GM10248 (cell line): ENCODE data around the gene VWCE.

Source experiments
- CTCF ChIA-PET: fragments of 300-600 bp; sonication (Branson Sonifier 250); formaldehyde crosslinking; extraction: SDS; loops from one replicate; lab custom pipeline; 2021; ENCODE audit warnings: antibody characterized with exemption; lab: Yijun Ruan, JAX
- POLR2A ChIA-PET: fragments of 350-650 bp; sonication (Branson Sonifier 250); formaldehyde crosslinking; extraction: SDS; loops from one replicate; lab custom pipeline; 2020; ENCODE audit warnings: antibody characterized with exemption; lab: Yijun Ruan, JAX
- DNase-seq: peaks from one replicate; pipeline ENCODE4 v3.0.0; 2012; ENCODE audit errors: extremely low spot score
- CTCF ChIP-seq: IDR thresholded peaks from 2 replicates; pipeline ENCODE4 v1.5.1; 2012; ENCODE audit warnings: mild to moderate bottlenecking, low read depth; ENCODE audit errors: extremely low read depth, missing control alignments, control extremely low read depth

The VWCE gene

GRCh38 chr11:61309739-61310138, 14.6 kb upstream of the VWCE start:
- CTCF ChIA-PET = interaction anchor here (1.0 to 5.3 kb wide), 6 partner anchors 9 to 116 kb away, joined by 3 to 23 read pairs (median 4); no protein-coding TSS in a partner anchor
- POLR2A ChIA-PET = interaction anchor here (1.3 kb wide), 1 partner anchor 12 kb away, joined by 10 read pairs; no protein-coding TSS in a partner anchor

GRCh38 chr11:61309141-61309540, 14.0 kb upstream of the VWCE start:
- ChIA-PET CTCF (interaction anchor here (1.0 to 5.3 kb wide), 5 partner anchors 10 to 117 kb away, joined by 3 to 23 read pairs (median 5); no protein-coding TSS in a partner anchor), POLR2A (no interaction called here)
- TF ChIP-seq CTCF = no peak
- no peak for DNase-seq

More at GRCh38 chr11:61309739-61310138, 14.6 kb upstream of the VWCE start:
- no peak for DNase-seq
- no peak for TF ChIP-seq CTCF

- DNase-seq = no peak
- no peak for TF ChIP-seq CTCF
- POLR2A ChIA-PET = no interaction called here
- CTCF ChIA-PET = interaction anchor here (1.0 to 2.5 kb wide), 4 partner anchors 9 to 78 kb away, joined by 3 to 10 read pairs (median 4); no protein-coding TSS in a partner anchor
Observed at GRCh38 chr11:61307354-61307753, 12.2 kb upstream of the VWCE start.

- CTCF ChIA-PET = interaction anchor here (2.5 kb wide), 1 partner anchor 16 kb away, joined by 10 read pairs; no protein-coding TSS in a partner anchor
- POLR2A ChIA-PET = interaction anchor here (0.6 kb wide), 1 partner anchor 145 kb away, joined by 5 read pairs; no protein-coding TSS in a partner anchor
- DNase-seq = no peak
- TF ChIP-seq CTCF = no peak
Observed at GRCh38 chr11:61306221-61306620, 11.1 kb upstream of the VWCE start.

GRCh38 chr11:61305417-61305816, 10.3 kb upstream of the VWCE start:
- TF ChIP-seq CTCF = no peak
- ChIA-PET POLR2A (no interaction called here), CTCF (no interaction called here)
- DNase-seq = no peak

DNA sequence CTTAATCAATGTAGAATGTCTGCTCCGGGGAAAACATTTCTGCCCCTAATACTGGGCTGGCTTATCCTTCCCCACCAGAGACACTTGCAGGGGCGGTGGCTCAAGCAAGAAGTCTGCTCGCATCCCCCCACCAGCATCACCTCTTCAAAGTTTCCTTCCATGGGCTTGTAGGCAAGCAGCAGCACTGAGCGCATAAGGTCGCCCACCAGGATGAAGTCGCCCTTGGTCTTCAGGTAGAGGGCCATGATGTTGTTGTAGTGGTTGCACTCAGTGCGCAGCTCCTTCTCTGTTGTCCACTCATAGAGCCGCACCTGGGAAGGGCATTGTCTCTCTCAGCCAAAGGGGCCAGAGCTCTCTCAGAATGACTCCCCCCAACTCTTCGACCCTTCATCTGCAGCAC, 8.6 kb upstream of the VWCE start:
- no peak for TF ChIP-seq CTCF
- DNase-seq = no peak
- ChIA-PET POLR2A (no interaction called here), CTCF (interaction anchor here (1.0 to 1.4 kb wide), 3 partner anchors 9 to 81 kb away, joined by 4 to 6 read pairs (median 4); no protein-coding TSS in a partner anchor)
